IMR-90 (cell line): ENCODE data around the gene ALK.

Source experiments
- FOS ChIP-seq: fragments of 150-350 bp; IDR thresholded peaks from 2 replicates; pipeline ENCODE4 v1.6.1; 2016; ENCODE audit warnings: low read depth, low read length
- MAFK ChIP-seq: IDR thresholded peaks from 2 replicates; pipeline ENCODE4 v1.6.1; 2012; ENCODE audit warnings: low read depth, low read length, improper control_type of control experiment
- MXI1 ChIP-seq: IDR thresholded peaks from 2 replicates; pipeline ENCODE4 v1.6.1; 2012; ENCODE audit warnings: low read depth, mild to moderate bottlenecking, low read length, moderate library complexity, borderline replicate concordance
- POLR2A ChIP-seq: IDR thresholded peaks from 2 replicates; pipeline ENCODE4 v1.6.1; 2012; ENCODE audit warnings: mild to moderate bottlenecking, low read depth, low read length
- SMC3 ChIP-seq: fragments of 150-350 bp; IDR thresholded peaks from 2 replicates; pipeline ENCODE4 v1.6.1; 2016; ENCODE audit warnings: low read depth, mild to moderate bottlenecking, antibody characterized with exemption, low read length, moderate library complexity
- TF ChIP-seq, protein P1 (sequence below): conservative IDR thresholded peaks from 2 replicates; pipeline ENCODE4 v1.5.1; 2012; ENCODE audit warnings: mild to moderate bottlenecking, low read depth, low read length, improper control_type of control experiment

DNA sequence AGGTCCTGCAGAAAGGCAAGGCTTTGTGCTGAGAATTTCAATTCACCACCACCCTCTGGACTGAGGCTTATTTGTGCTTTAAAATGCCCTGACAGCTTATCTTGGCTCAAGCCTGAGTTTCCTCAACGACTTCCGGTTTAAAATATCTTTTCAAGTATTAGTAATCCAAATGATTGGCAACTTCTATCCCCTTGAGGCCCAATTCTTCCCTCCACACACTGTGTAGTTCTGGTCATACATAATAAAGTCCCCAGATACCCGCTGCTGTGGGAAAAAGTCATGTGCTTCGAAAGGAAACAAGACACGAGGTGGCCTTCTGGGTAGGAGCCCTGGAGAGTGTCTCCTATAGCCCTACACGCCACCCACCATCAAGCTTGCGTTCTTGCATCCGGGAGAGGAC lies 393.4 kb downstream of the ALK start:
- TF ChIP-seq POLR2A (no peak), FOS (no peak), SMC3 (no peak), MAFK (no peak), MXI1 (no peak)
- TF ChIP-seq, protein P1, sequence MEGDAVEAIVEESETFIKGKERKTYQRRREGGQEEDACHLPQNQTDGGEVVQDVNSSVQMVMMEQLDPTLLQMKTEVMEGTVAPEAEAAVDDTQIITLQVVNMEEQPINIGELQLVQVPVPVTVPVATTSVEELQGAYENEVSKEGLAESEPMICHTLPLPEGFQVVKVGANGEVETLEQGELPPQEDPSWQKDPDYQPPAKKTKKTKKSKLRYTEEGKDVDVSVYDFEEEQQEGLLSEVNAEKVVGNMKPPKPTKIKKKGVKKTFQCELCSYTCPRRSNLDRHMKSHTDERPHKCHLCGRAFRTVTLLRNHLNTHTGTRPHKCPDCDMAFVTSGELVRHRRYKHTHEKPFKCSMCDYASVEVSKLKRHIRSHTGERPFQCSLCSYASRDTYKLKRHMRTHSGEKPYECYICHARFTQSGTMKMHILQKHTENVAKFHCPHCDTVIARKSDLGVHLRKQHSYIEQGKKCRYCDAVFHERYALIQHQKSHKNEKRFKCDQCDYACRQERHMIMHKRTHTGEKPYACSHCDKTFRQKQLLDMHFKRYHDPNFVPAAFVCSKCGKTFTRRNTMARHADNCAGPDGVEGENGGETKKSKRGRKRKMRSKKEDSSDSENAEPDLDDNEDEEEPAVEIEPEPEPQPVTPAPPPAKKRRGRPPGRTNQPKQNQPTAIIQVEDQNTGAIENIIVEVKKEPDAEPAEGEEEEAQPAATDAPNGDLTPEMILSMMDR = no peak
